Glomerular visceral epithelial cell (primary cell): ENCODE measurements around the gene PLXNB2.
"Not testable (repeated sequence)": the region's sequence is repeated elsewhere in the genome, so short reads cannot be mapped to it uniquely, and the experiment has no call there.

Source experiments
- DNase-seq: peaks from one replicate; pipeline ENCODE4 v3.0.0-alpha.2; 2016; ENCODE audit errors: extremely low spot score

Gene PLXNB2

GRCh38 chr22:50281384-50281760 is 26.1 kb downstream of the PLXNB2 start:
- no peak for DNase-seq

GRCh38 chr22:50280708-50281383 is 26.6 kb downstream of the PLXNB2 start:
- DNase-seq: no peak

- DNase-seq: no peak
Observed at GRCh38 chr22:50280022-50280707, 27.3 kb downstream of the PLXNB2 start.

GRCh38 chr22:50278956-50279619 is 28.4 kb downstream of the PLXNB2 start:
- no peak for DNase-seq

- no peak for DNase-seq
Observed at GRCh38 chr22:50278461-50278860, 29.0 kb downstream of the PLXNB2 start.

- no peak for DNase-seq
Observed at GRCh38 chr22:50277761-50278160, 29.7 kb downstream of the PLXNB2 start.

- DNase-seq: peak; percentile 35
Observed at GRCh38 chr22:50276143-50276542, 31.3 kb downstream of the PLXNB2 start.

GRCh38 chr22:50275181-50276055 is 32.0 kb downstream of the PLXNB2 start:
- DNase-seq: no peak

- no peak for DNase-seq
Observed at GRCh38 chr22:50274771-50275170, 32.7 kb downstream of the PLXNB2 start.

- peak; percentile 60 for DNase-seq
Observed at GRCh38 chr22:50274311-50274710, 33.1 kb downstream of the PLXNB2 start.

GRCh38 chr22:50273781-50274180 is 33.7 kb downstream of the PLXNB2 start:
- not testable (repeated sequence) for DNase-seq

- not testable (repeated sequence) for DNase-seq
Observed at GRCh38 chr22:50273352-50273751, 34.1 kb downstream of the PLXNB2 start.

- no peak for DNase-seq
Observed at GRCh38 chr22:50272044-50272802, 35.2 kb downstream of the PLXNB2 start.

- peak; percentile 65 for DNase-seq
Observed at GRCh38 chr22:50271519-50271970, 35.9 kb downstream of the PLXNB2 start.

GRCh38 chr22:50270666-50271394 is 36.6 kb downstream of the PLXNB2 start:
- peak; percentile 69 for DNase-seq

GRCh38 chr22:50269970-50270665 is 37.3 kb downstream of the PLXNB2 start, which contains the start of gene MAPK11:
Gene MAPK11, minus strand, starts transcription at chr22:50270380. Its CDS starts 88 bp downstream, at chr22:50270292.
- DNase-seq: peak; percentile 45

- no peak for DNase-seq
Observed at GRCh38 chr22:50269573-50269969, 37.9 kb downstream of the PLXNB2 start.

- DNase-seq: no peak
Observed at GRCh38 chr22:50268655-50269113, 38.8 kb downstream of the PLXNB2 start.

GRCh38 chr22:50267591-50268390 is 39.7 kb downstream of the PLXNB2 start:
- no peak for DNase-seq
